Neuron (in vitro differentiated cells): ENCODE results near the gene UBE2F.
"Not testable (repeated sequence)": the region's sequence is repeated elsewhere in the genome, so short reads cannot be mapped to it uniquely, and the experiment has no call there.

Experiments
- H2AFZ ChIP-seq: one replicate; pipeline ENCODE4 v1.6.1; 2013; ENCODE audit warnings: low read depth, mild to moderate bottlenecking, inconsistent platforms, low read length, moderate library complexity
- H3K27me3 ChIP-seq: one replicate; pipeline ENCODE4 v1.6.1; 2013; ENCODE audit warnings: low read length; ENCODE audit not compliant: insufficient read depth
- H3K36me3 ChIP-seq: one replicate; pipeline ENCODE4 v1.6.1; 2013; ENCODE audit warnings: low read length; ENCODE audit not compliant: insufficient read depth
- H3K4me1 ChIP-seq: one replicate; pipeline ENCODE4 v1.6.1; 2013; ENCODE audit warnings: low read length; ENCODE audit not compliant: insufficient read depth
- H3K4me3 ChIP-seq: 2 replicates; pipeline ENCODE4 v1.5.1; 2013; ENCODE audit warnings: mild to moderate bottlenecking, low read length, moderate library complexity
- H3K9me3 ChIP-seq: one replicate; pipeline ENCODE4 v1.6.1; 2013; ENCODE audit warnings: low read length

Gene UBE2F

GRCh38 chr2:238033991-238034390 is 67.2 kb downstream of the UBE2F start:
- H3K4me1 ChIP-seq, H3K9me3 ChIP-seq, H3K4me3 ChIP-seq, H2AFZ ChIP-seq, H3K27me3 ChIP-seq: not testable (repeated sequence)
- peaks cover 53% of the 10 kb centered on the region for H3K36me3 ChIP-seq

- no peak overlapping the region for H2AFZ ChIP-seq
- no peaks in the 10 kb centered on the region for H3K27me3 ChIP-seq
- H3K9me3 ChIP-seq, result no peaks in the 10 kb centered on the region
- H3K36me3 ChIP-seq, result peaks cover 50% of the 10 kb centered on the region
- no peak overlapping the region for H3K4me3 ChIP-seq
- H3K4me1 ChIP-seq, result no peaks in the 10 kb centered on the region
Observed at GRCh38 chr2:238038203-238038602, 71.4 kb downstream of the UBE2F start.

GRCh38 chr2:238039151-238039550 is 72.3 kb downstream of the UBE2F start:
- H3K4me3 ChIP-seq, result no peak overlapping the region
- H3K36me3 ChIP-seq, result peaks cover 54% of the 10 kb centered on the region
- no peaks in the 10 kb centered on the region for H3K4me1 ChIP-seq
- no peaks in the 10 kb centered on the region for H3K9me3 ChIP-seq
- H2AFZ ChIP-seq, result no peak overlapping the region
- no peaks in the 10 kb centered on the region for H3K27me3 ChIP-seq

- H3K36me3 ChIP-seq, result peaks cover 54% of the 10 kb centered on the region
Observed at GRCh38 chr2:238039985-238040384, 73.2 kb downstream of the UBE2F start.

GRCh38 chr2:238040918-238041317 is 74.1 kb downstream of the UBE2F start:
- no peaks in the 10 kb centered on the region for H3K27me3 ChIP-seq
- peaks cover 54% of the 10 kb centered on the region for H3K36me3 ChIP-seq
- H2AFZ ChIP-seq, result no peak overlapping the region

More at GRCh38 chr2:238039985-238040384, 73.2 kb downstream of the UBE2F start:
- Histone ChIP-seq H3K4me1 (no peaks in the 10 kb centered on the region), H3K4me3 (no peak overlapping the region), H2AFZ (no peak overlapping the region), H3K9me3 (no peaks in the 10 kb centered on the region), H3K27me3 (no peaks in the 10 kb centered on the region)

GRCh38 chr2:238042090-238042489 is 75.3 kb downstream of the UBE2F start:
- peaks cover 50% of the 10 kb centered on the region for H3K36me3 ChIP-seq
- no peaks in the 10 kb centered on the region for H3K9me3 ChIP-seq
- no peaks in the 10 kb centered on the region for H3K4me1 ChIP-seq
- no peaks in the 10 kb centered on the region for H3K27me3 ChIP-seq
- no peak overlapping the region for H2AFZ ChIP-seq
- H3K4me3 ChIP-seq, result no peak overlapping the region

More at GRCh38 chr2:238040918-238041317, 74.1 kb downstream of the UBE2F start:
- Histone ChIP-seq H3K4me3 (no peak overlapping the region), H3K9me3 (no peaks in the 10 kb centered on the region), H3K4me1 (no peaks in the 10 kb centered on the region)

- H3K4me3 ChIP-seq, result no peak overlapping the region
- no peaks in the 10 kb centered on the region for H3K27me3 ChIP-seq
- no peaks in the 10 kb centered on the region for H3K9me3 ChIP-seq
- peaks cover 42% of the 10 kb centered on the region for H3K36me3 ChIP-seq
- no peaks in the 10 kb centered on the region for H3K4me1 ChIP-seq
- no peak overlapping the region for H2AFZ ChIP-seq
Observed at GRCh38 chr2:238042849-238043584, 76.2 kb downstream of the UBE2F start.

- no peaks in the 10 kb centered on the region for H3K4me1 ChIP-seq
- H3K9me3 ChIP-seq, result no peaks in the 10 kb centered on the region
- no peaks in the 10 kb centered on the region for H3K27me3 ChIP-seq
- H3K4me3 ChIP-seq, result no peak overlapping the region
- H2AFZ ChIP-seq, result no peak overlapping the region
- peaks cover 35% of the 10 kb centered on the region for H3K36me3 ChIP-seq
Observed at GRCh38 chr2:238043851-238044250, 77.0 kb downstream of the UBE2F start.

- peaks cover 29% of the 10 kb centered on the region for H3K36me3 ChIP-seq
Observed at GRCh38 chr2:238045575-238045974, 78.8 kb downstream of the UBE2F start.

GRCh38 chr2:238046725-238047270 is 80.0 kb downstream of the UBE2F start:
- no peaks in the 10 kb centered on the region for H3K4me1 ChIP-seq
- H2AFZ ChIP-seq, result no peak overlapping the region
- H3K27me3 ChIP-seq, result no peaks in the 10 kb centered on the region
- H3K36me3 ChIP-seq, result peaks cover 17% of the 10 kb centered on the region
- no peak overlapping the region for H3K4me3 ChIP-seq
- H3K9me3 ChIP-seq, result no peaks in the 10 kb centered on the region

More at GRCh38 chr2:238045575-238045974, 78.8 kb downstream of the UBE2F start:
- H3K4me1 ChIP-seq, result no peaks in the 10 kb centered on the region
- H2AFZ ChIP-seq, result no peak overlapping the region
- no peaks in the 10 kb centered on the region for H3K9me3 ChIP-seq
- no peaks in the 10 kb centered on the region for H3K27me3 ChIP-seq
- no peak overlapping the region for H3K4me3 ChIP-seq

GRCh38 chr2:238053191-238053776 is 86.5 kb downstream of the UBE2F start:
- H3K9me3 ChIP-seq, result no peaks in the 10 kb centered on the region
- H2AFZ ChIP-seq, result no peak overlapping the region
- no peaks in the 10 kb centered on the region for H3K4me1 ChIP-seq
- H3K36me3 ChIP-seq, result no peaks in the 10 kb centered on the region
- H3K27me3 ChIP-seq, result no peaks in the 10 kb centered on the region
- no peak overlapping the region for H3K4me3 ChIP-seq

- H3K4me3 ChIP-seq, result no peak overlapping the region
- no peaks in the 10 kb centered on the region for H3K36me3 ChIP-seq
- H3K27me3 ChIP-seq, result no peaks in the 10 kb centered on the region
- H3K9me3 ChIP-seq, result no peaks in the 10 kb centered on the region
- H3K4me1 ChIP-seq, result peaks cover 8% of the 10 kb centered on the region
- no peak overlapping the region for H2AFZ ChIP-seq
Observed at GRCh38 chr2:238055841-238056240, 89.0 kb downstream of the UBE2F start.

- H3K4me3 ChIP-seq, H3K36me3 ChIP-seq, H2AFZ ChIP-seq, H3K9me3 ChIP-seq, H3K27me3 ChIP-seq: not testable (repeated sequence)
- peaks cover 12% of the 10 kb centered on the region for H3K4me1 ChIP-seq
Observed at GRCh38 chr2:238057696-238058575, 91.1 kb downstream of the UBE2F start.
